Measurements from ENCODE around the gene EFHC1. TPM values are rescaled to one million over a fixed set of nuclear protein-coding genes. Genes with fewer than 3 reads are reported as not detected.

EFHC1 gene
- total and polyA plus RNA-seq, 2 experiments from 2014 or later: 24.3 to 28.0 TPM

DNA sequence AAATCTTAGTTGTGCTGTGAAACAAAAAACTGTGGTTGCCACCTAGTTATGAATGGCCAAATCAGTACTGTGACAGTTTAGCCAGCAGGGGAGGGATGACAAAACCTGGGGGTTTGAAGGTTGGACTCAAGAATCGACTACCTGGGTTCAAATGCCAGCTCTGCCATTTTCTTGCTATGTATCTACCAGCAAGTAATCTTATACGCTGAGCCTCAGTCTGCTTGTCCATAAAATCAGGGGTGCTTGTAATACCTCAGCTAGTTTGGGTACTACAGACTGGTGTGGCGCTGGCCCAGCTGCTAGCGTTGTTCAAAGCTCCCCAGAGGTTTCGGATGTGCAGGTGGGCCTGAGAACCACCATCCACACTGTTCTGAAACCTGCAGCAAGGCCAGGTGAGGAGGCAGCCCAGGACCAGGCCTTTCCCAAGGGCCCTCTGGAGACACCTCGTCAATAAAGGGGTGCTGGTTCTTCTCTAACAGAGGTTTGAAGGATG is 116.3 kb downstream of the EFHC1 start:
- H3K4me3 Mint-ChIP-seq: no peak overlapping the region
- Histone ChIP-seq H3K27ac (ENCODE audit: low read depth) (no peak overlapping the region), H3K4me3 (no peak overlapping the region), H3F3A (replicated peaks; ENCODE audit: low read depth) (no peaks in the 10 kb centered on the region), H3K9me2 (ENCODE audit: insufficient read depth) (peaks cover 2% of the 10 kb centered on the region; the same call in 1 of the 2 replicates), H3K36me3 (ENCODE audit: insufficient read depth) (no peaks in the 10 kb centered on the region), H3K79me2 (replicated peaks; ENCODE audit: insufficient read depth) (peaks cover 15% of the 10 kb centered on the region), H3K4me2 (peak overlapping the region; percentile 42; the same call in 1 of the 2 replicates), H4K20me1 (replicated peaks; ENCODE audit: insufficient read depth) (peaks cover 3% of the 10 kb centered on the region; the same call in 1 of the 2 replicates), H3K27me3 (ENCODE audit: insufficient read depth) (no peaks in the 10 kb centered on the region), H3K4me1 (ENCODE audit: insufficient read depth) (peaks cover 23% of the 10 kb centered on the region), H2AFZ (no peak overlapping the region)
- no peak for DNase-seq (ENCODE audit: low spot score)
- H3K27ac Mint-ChIP-seq: no peak overlapping the region; the same call in 1 of the 2 replicates
- H3K36me3 Mint-ChIP-seq (ENCODE audit: low read depth): 0 out of 3 replicates have a peak, but pooled peaks cover 4% of the 10 kb centered on the region
- no peaks in the 10 kb centered on the region; the same call in 2 of the 3 replicates for H3K9me3 Mint-ChIP-seq
- peaks cover 2% of the 10 kb centered on the region for H3K27me3 Mint-ChIP-seq (ENCODE audit: insufficient read depth, low read depth, poor library complexity)
- no peak for ATAC-seq
- H3K4me1 Mint-ChIP-seq: peaks cover 39% of the 10 kb centered on the region
- TF ChIP-seq EZH2phosphoT487 (IDR thresholded peaks at IDR 0.05; ENCODE audit: unreplicated experiment) (no peak), CREB1 (CRISPR knock-in tag; IDR thresholded peaks at IDR 0.05; ENCODE audit: low read depth) (no peak), EZH2 (IDR thresholded peaks at IDR 0.05; ENCODE audit: low read depth, unreplicated experiment) (no peak), NANOG (IDR thresholded peaks at IDR 0.05; ENCODE audit: borderline replicate concordance) (no peak), POLR2AphosphoS5 (IDR thresholded peaks at IDR 0.05; ENCODE audit: low read depth) (no peak), JUNB (IDR thresholded peaks at IDR 0.05; ENCODE audit: unreplicated experiment) (no peak), ZNF114 (CRISPR knock-in tag; IDR thresholded peaks at IDR 0.05) (no peak), ZNF331 (CRISPR knock-in tag; IDR thresholded peaks at IDR 0.05; ENCODE audit: low read depth) (no peak)
- TF ChIP-seq, protein P1, sequence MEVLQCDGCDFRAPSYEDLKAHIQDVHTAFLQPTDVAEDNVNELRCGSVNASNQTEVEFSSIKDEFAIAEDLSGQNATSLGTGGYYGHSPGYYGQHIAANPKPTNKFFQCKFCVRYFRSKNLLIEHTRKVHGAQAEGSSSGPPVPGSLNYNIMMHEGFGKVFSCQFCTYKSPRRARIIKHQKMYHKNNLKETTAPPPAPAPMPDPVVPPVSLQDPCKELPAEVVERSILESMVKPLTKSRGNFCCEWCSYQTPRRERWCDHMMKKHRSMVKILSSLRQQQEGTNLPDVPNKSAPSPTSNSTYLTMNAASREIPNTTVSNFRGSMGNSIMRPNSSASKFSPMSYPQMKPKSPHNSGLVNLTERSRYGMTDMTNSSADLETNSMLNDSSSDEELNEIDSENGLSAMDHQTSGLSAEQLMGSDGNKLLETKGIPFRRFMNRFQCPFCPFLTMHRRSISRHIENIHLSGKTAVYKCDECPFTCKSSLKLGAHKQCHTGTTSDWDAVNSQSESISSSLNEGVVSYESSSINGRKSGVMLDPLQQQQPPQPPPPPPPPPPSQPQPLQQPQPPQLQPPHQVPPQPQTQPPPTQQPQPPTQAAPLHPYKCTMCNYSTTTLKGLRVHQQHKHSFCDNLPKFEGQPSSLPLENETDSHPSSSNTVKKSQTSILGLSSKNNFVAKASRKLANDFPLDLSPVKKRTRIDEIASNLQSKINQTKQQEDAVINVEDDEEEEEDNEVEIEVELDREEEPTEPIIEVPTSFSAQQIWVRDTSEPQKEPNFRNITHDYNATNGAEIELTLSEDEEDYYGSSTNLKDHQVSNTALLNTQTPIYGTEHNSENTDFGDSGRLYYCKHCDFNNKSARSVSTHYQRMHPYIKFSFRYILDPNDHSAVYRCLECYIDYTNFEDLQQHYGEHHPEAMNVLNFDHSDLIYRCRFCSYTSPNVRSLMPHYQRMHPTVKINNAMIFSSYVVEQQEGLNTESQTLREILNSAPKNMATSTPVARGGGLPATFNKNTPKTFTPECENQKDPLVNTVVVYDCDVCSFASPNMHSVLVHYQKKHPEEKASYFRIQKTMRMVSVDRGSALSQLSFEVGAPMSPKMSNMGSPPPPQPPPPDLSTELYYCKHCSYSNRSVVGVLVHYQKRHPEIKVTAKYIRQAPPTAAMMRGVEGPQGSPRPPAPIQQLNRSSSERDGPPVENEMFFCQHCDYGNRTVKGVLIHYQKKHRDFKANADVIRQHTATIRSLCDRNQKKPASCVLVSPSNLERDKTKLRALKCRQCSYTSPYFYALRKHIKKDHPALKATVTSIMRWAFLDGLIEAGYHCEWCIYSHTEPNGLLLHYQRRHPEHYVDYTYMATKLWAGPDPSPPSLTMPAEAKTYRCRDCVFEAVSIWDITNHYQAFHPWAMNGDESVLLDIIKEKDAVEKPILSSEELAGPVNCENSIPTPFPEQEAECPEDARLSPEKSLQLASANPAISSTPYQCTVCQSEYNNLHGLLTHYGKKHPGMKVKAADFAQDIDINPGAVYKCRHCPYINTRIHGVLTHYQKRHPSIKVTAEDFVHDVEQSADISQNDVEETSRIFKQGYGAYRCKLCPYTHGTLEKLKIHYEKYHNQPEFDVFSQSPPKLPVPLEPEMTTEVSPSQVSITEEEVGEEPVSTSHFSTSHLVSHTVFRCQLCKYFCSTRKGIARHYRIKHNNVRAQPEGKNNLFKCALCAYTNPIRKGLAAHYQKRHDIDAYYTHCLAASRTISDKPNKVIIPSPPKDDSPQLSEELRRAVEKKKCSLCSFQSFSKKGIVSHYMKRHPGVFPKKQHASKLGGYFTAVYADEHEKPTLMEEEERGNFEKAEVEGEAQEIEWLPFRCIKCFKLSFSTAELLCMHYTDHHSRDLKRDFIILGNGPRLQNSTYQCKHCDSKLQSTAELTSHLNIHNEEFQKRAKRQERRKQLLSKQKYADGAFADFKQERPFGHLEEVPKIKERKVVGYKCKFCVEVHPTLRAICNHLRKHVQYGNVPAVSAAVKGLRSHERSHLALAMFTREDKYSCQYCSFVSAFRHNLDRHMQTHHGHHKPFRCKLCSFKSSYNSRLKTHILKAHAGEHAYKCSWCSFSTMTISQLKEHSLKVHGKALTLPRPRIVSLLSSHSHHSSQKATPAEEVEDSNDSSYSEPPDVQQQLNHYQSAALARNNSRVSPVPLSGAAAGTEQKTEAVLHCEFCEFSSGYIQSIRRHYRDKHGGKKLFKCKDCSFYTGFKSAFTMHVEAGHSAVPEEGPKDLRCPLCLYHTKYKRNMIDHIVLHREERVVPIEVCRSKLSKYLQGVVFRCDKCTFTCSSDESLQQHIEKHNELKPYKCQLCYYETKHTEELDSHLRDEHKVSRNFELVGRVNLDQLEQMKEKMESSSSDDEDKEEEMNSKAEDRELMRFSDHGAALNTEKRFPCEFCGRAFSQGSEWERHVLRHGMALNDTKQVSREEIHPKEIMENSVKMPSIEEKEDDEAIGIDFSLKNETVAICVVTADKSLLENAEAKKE (CRISPR knock-in tag; IDR thresholded peaks at IDR 0.05): no peak
- TF ChIP-seq, protein P2, sequence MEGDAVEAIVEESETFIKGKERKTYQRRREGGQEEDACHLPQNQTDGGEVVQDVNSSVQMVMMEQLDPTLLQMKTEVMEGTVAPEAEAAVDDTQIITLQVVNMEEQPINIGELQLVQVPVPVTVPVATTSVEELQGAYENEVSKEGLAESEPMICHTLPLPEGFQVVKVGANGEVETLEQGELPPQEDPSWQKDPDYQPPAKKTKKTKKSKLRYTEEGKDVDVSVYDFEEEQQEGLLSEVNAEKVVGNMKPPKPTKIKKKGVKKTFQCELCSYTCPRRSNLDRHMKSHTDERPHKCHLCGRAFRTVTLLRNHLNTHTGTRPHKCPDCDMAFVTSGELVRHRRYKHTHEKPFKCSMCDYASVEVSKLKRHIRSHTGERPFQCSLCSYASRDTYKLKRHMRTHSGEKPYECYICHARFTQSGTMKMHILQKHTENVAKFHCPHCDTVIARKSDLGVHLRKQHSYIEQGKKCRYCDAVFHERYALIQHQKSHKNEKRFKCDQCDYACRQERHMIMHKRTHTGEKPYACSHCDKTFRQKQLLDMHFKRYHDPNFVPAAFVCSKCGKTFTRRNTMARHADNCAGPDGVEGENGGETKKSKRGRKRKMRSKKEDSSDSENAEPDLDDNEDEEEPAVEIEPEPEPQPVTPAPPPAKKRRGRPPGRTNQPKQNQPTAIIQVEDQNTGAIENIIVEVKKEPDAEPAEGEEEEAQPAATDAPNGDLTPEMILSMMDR (conservative IDR thresholded peaks at IDR 0.05; ENCODE audit: low read depth in 2 of 2): no peak
- TF ChIP-seq, protein P3, sequence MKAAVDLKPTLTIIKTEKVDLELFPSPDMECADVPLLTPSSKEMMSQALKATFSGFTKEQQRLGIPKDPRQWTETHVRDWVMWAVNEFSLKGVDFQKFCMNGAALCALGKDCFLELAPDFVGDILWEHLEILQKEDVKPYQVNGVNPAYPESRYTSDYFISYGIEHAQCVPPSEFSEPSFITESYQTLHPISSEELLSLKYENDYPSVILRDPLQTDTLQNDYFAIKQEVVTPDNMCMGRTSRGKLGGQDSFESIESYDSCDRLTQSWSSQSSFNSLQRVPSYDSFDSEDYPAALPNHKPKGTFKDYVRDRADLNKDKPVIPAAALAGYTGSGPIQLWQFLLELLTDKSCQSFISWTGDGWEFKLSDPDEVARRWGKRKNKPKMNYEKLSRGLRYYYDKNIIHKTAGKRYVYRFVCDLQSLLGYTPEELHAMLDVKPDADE (IDR thresholded peaks at IDR 0.05): no peak
- TF ChIP-seq, protein P4, sequence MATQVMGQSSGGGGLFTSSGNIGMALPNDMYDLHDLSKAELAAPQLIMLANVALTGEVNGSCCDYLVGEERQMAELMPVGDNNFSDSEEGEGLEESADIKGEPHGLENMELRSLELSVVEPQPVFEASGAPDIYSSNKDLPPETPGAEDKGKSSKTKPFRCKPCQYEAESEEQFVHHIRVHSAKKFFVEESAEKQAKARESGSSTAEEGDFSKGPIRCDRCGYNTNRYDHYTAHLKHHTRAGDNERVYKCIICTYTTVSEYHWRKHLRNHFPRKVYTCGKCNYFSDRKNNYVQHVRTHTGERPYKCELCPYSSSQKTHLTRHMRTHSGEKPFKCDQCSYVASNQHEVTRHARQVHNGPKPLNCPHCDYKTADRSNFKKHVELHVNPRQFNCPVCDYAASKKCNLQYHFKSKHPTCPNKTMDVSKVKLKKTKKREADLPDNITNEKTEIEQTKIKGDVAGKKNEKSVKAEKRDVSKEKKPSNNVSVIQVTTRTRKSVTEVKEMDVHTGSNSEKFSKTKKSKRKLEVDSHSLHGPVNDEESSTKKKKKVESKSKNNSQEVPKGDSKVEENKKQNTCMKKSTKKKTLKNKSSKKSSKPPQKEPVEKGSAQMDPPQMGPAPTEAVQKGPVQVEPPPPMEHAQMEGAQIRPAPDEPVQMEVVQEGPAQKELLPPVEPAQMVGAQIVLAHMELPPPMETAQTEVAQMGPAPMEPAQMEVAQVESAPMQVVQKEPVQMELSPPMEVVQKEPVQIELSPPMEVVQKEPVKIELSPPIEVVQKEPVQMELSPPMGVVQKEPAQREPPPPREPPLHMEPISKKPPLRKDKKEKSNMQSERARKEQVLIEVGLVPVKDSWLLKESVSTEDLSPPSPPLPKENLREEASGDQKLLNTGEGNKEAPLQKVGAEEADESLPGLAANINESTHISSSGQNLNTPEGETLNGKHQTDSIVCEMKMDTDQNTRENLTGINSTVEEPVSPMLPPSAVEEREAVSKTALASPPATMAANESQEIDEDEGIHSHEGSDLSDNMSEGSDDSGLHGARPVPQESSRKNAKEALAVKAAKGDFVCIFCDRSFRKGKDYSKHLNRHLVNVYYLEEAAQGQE (IDR thresholded peaks at IDR 0.05; ENCODE audit: unreplicated experiment): no peak

All from GM23338 (cell line).